T-cell (primary cell): ENCODE data around the gene CACTIN. TPM values are rescaled to one million over a fixed set of nuclear protein-coding genes. Genes with fewer than 3 reads are reported as not detected.
"Not testable (repeated sequence)": the region's sequence is repeated elsewhere in the genome, so short reads cannot be mapped to it uniquely, and the experiment has no call there.

ENCODE experiments used
- ATAC-seq, 4 experiments: fragments of 200-7000 bp in 3 of 4; fragments of 150-1000 bp in 1 of 4; cut with Tn5 transposase; replicated peaks in 1 of 4; 1 replicate in 3 of 4; 2 replicates in 1 of 4; pipeline ENCODE4 v1.10.0; 2021; ENCODE audit warnings: moderate library complexity in 3 of 4, mild to moderate bottlenecking in 2 of 4, moderate number of reproducible peaks in 1 of 4
- CTCF ChIA-PET, 2 donors: fragments of 300-600 bp; sonication (Branson Sonifier 250); formaldehyde crosslinking; loops; one replicate each; lab custom pipeline; 2022; ENCODE audit warnings: antibody characterized with exemption in 2 of 2; lab: Charles Lee
- POLR2A ChIA-PET, 2 donors: fragments of 300-600 bp; sonication (Branson Sonifier 250); formaldehyde crosslinking; loops; one replicate each; lab custom pipeline; 2022; ENCODE audit warnings: antibody characterized with exemption in 2 of 2; lab: Charles Lee
- DNase-seq, 35 experiments: peaks; one replicate each; pipeline versions ENCODE4 v3.0.0 to v3.0.0-alpha.2; 2013 to 2023
- H3K27ac ChIP-seq: one replicate; pipeline ENCODE4 v1.5.1; 2013; ENCODE audit warnings: low read length
- H3K27me3 ChIP-seq, 2 experiments: replicated peaks in 1 of 2; 1 replicate in 1 of 2; 2 replicates in 1 of 2; pipeline versions ENCODE4 v1.6.1 to v1.7.0; 2013; ENCODE audit warnings: low read length in 1 of 2, mixed read lengths in 1 of 2; ENCODE audit not compliant: control insufficient read depth in 2 of 2, insufficient read depth in 2 of 2; ENCODE audit errors: extremely low read depth in 1 of 2
- H3K36me3 ChIP-seq, 2 donors: 1 replicate in 1 of 2; 2 replicates in 1 of 2; pipeline versions ENCODE4 v1.6.1 to v1.7.0; 2013; ENCODE audit warnings: low read length in 1 of 2; ENCODE audit not compliant: control insufficient read depth in 2 of 2, insufficient read depth in 1 of 2; ENCODE audit errors: extremely low read depth in 1 of 2
- H3K4me1 ChIP-seq, 2 experiments: 1 replicate in 1 of 2; 2 replicates in 1 of 2; pipeline versions ENCODE4 v1.6.1 to v1.7.0; 2013; ENCODE audit warnings: low read length in 2 of 2, mixed read lengths in 1 of 2; ENCODE audit not compliant: insufficient read depth in 2 of 2, control insufficient read depth in 1 of 2; ENCODE audit errors: extremely low read depth in 1 of 2
- H3K4me3 ChIP-seq, 2 donors: 1 replicate in 1 of 2; 2 replicates in 1 of 2; pipeline versions ENCODE4 v1.5.1 to v1.7.0; 2013; ENCODE audit warnings: mild to moderate bottlenecking in 2 of 2, low read length in 1 of 2, moderate library complexity in 1 of 2; ENCODE audit not compliant: control insufficient read depth in 1 of 2; ENCODE audit errors: extremely low read depth in 1 of 2
- H3K9me3 ChIP-seq: 2 replicates; pipeline ENCODE4 v1.7.0; 2013
- H3K27ac Mint-ChIP-seq, 2 donors: one replicate each; pipeline ENCODE4 v1.8.0; 2020 to 2021; ENCODE audit warnings: mild to moderate bottlenecking in 2 of 2, mixed read lengths in 2 of 2
- H3K27me3 Mint-ChIP-seq, 2 donors: one replicate each; pipeline ENCODE4 v1.8.0; 2021 to 2022; ENCODE audit warnings: mixed read lengths in 2 of 2
- H3K36me3 Mint-ChIP-seq: one replicate; pipeline ENCODE4 v1.8.0; 2021; ENCODE audit warnings: mixed read lengths
- H3K4me1 Mint-ChIP-seq, 3 donors: one replicate each; pipeline ENCODE4 v1.8.0; 2020 to 2022; ENCODE audit warnings: mixed read lengths in 3 of 3, mild to moderate bottlenecking in 1 of 3
- H3K4me3 Mint-ChIP-seq, 3 donors: one replicate each; pipeline ENCODE4 v1.8.0; 2020 to 2022; ENCODE audit warnings: mild to moderate bottlenecking in 3 of 3, mixed read lengths in 3 of 3, moderate library complexity in 3 of 3
- H3K9me3 Mint-ChIP-seq, 3 donors: one replicate each; pipeline ENCODE4 v1.8.0; 2020 to 2022; ENCODE audit warnings: mixed read lengths in 3 of 3
- WGBS: methylation state at CpG from one replicate; pipeline ENCODE4 v1.1.5; 2013; ENCODE audit warnings: missing lambda C conversion rate; ENCODE audit not compliant: insufficient coverage; 5-methylcytosine and 5-hydroxymethylcytosine counted together
- total RNA-seq, 35 experiments: library from RNA in 6 of 35; stranded (reverse) in 6 of 35; fragments of 120-200 nt in 1 of 35; gene quantifications; one replicate each; pipeline versions ENCODE4 v1.2.1 to v1.2.4 and lab custom pipeline; 2013 to 2026

The CACTIN gene
- total RNA-seq, 5 donors from 2014 or later (not counting 1 experiment from before 2014, with no cell fraction given), result 25.9 to 59.0 (median 55.8) TPM

DNA sequence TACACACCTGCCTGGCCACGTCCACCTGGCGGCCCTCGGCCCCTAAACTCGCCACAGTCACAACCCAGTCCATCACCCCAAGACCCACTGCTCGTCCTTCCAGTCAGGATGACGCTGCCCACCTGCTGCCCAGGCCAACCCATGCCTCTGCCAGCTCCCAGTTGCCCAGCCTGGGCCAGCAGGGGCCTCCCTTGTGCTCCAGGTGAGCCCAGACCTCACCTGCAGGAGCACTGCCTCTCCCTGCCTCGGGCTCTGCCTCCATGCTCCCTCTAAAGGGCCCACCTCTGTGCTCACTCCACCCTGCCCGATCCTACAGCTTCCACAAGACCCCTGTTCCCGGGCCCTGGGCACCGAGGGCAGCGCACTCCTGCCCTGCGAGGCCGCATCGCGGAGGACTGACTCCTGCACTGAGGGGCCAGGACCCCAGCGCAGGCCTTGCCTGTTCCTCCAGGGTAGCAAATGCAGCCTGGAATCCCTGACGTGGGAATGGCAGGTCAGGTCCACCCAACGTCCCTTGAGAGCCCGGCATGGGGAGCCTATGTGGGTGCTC lies 8.0 kb upstream of the CACTIN start:
- 90% methylated on average over 18 of the region's 19 CpGs for WGBS

DNA sequence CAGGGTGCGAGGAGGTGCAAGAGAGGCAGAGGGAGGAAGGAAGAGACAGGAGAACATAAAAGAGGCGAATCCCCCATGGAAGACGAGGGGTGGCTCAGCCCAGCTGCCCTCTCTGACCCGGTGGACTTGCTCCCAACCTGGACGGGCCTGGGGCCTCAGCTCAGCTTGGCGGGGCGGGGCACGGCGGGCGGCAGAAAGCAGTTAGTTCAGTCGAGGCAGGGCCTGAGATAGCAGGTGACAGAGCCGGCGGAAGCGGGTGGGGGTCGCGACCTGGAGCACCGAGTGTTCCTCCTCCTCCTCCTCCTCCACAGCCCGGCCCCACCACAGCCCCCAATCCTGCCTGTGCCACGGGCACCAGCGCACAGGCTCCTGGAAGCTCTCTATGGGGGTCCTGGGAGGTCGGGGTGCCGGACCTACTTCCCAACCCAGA lies 7.0 kb upstream of the CACTIN start:
- Mint-ChIP-seq H3K36me3 (peaks cover 2% of the 10 kb centered on the region), H3K4me1 (no peaks in the 10 kb centered on the region), H3K9me3 (no peaks in the 10 kb centered on the region), H3K27ac (no peak overlapping the region), H3K4me3 (no peak overlapping the region), H3K27me3 (no peaks in the 10 kb centered on the region)
- no peak overlapping the region for H3K27ac ChIP-seq
- WGBS, result 92% methylated on average over 22 of the region's 22 CpGs
- no peak for DNase-seq
- H3K27me3 ChIP-seq, result no peaks in the 10 kb centered on the region
- H3K36me3 ChIP-seq, result peaks cover 7 to 10% of the 10 kb centered on the region in 2 donors
- no peak overlapping the region for H3K4me3 ChIP-seq
- ChIA-PET CTCF (no interaction called here), POLR2A (no interaction called here)
- no peaks in the 10 kb centered on the region for H3K4me1 ChIP-seq
- H3K9me3 ChIP-seq, result no peaks in the 10 kb centered on the region
- no peak for ATAC-seq

More for the DNA sequence above, 8.0 kb upstream of the CACTIN start:
- peaks cover 7% of the 10 kb centered on the region for H3K36me3 Mint-ChIP-seq
- POLR2A ChIA-PET, result no interaction called here
- H3K27ac Mint-ChIP-seq, result no peak overlapping the region
- DNase-seq (no peak), ATAC-seq (no peak)
- Histone ChIP-seq H3K27ac (no peak overlapping the region), H3K4me3 (no peak overlapping the region), H3K4me1 (no peaks in the 10 kb centered on the region), H3K9me3 (no peaks in the 10 kb centered on the region), H3K36me3 (peaks cover 7 to 17% of the 10 kb centered on the region in 2 donors), H3K27me3 (no peaks in the 10 kb centered on the region)
- no peak overlapping the region for H3K4me3 Mint-ChIP-seq
- no peaks in the 10 kb centered on the region for H3K4me1 Mint-ChIP-seq
- no peaks in the 10 kb centered on the region for H3K9me3 Mint-ChIP-seq
- H3K27me3 Mint-ChIP-seq, result no peaks in the 10 kb centered on the region
- CTCF ChIA-PET, result no interaction called here

DNA sequence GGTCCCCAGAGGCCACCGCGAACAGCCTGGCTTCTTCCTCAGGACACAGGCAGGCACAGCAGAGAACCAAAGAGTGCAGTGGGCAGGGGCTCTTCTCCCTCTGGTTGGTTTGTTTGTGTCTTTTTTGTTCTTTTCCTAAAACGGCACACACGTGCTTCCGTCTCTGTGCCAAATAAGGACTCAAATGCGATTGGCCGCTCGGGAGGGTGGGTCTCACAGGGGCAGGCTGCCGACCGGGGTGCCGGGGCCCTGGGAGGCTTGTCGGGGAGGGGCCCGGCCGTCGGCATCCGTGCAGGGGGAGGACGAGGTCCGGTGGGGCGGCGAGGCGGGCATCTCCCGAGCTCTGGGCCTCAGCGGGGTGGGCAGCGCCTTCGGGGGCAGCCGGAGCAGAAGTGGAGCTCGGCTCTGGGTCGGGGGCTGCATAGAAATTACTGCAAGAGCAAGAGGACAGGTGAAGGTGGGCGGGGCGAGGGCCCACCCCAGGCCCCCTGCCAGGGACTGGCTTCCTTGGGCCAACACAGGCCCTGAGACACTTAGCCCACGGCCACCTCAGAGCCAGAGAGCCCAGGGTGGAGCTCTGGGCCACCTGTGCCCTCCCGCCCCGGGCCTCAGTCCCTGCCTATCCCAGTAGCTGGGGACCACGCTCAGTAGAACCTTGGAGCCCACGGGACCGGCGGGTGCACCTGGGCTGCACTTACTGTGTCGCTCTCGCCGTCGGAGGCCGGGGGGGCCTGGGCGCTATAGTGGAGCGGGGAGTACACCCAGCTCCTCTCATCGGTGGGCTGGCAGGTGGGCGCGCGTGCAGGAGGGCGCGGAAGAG lies 6.4 kb upstream of the CACTIN start:
- Mint-ChIP-seq H3K4me1 (no peaks in the 10 kb centered on the region), H3K27ac (no peak overlapping the region), H3K4me3 (no peak overlapping the region), H3K36me3 (no peaks in the 10 kb centered on the region), H3K9me3 (no peaks in the 10 kb centered on the region), H3K27me3 (no peaks in the 10 kb centered on the region)
- CTCF ChIA-PET, result no interaction called here
- WGBS, result 95% methylated on average over 46 of the region's 50 CpGs
- no peak for DNase-seq
- H3K9me3 ChIP-seq, result no peaks in the 10 kb centered on the region
- H3K4me1 ChIP-seq, result no peaks in the 10 kb centered on the region
- no peak for ATAC-seq
- no peak overlapping the region for H3K27ac ChIP-seq
- H3K36me3 ChIP-seq, result peaks cover 5 to 7% of the 10 kb centered on the region in 2 donors
- H3K4me3 ChIP-seq, result no peak overlapping the region
- no peaks in the 10 kb centered on the region for H3K27me3 ChIP-seq
- POLR2A ChIA-PET, result no interaction called here

DNA sequence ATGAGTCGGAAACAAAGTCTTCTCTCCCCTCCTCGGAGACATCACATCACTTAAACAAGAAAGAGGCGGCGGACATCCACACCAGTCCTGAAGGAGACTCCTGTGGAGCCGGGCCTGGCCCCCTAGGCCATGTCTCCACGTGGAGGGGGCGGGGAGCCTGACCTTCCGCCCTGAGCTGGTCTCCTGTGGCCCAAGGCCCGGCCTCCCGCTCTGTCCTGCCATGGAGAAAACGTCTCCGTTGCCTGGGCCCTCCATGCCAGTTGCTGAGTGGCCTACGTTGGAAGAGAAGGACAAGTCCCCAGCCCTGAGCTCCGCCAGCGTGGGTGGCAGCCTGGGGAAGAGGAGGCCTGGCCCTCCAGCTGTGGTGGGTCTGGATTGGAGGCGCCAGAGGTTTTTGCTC lies 5.5 kb upstream of the CACTIN start:
- peaks cover 4 to 7% of the 10 kb centered on the region in 2 donors for H3K36me3 ChIP-seq
- Mint-ChIP-seq H3K27ac (no peak overlapping the region), H3K9me3 (no peaks in the 10 kb centered on the region), H3K4me1 (peaks cover 3 to 5% (median 3%) of the 10 kb centered on the region in 3 donors), H3K27me3 (no peaks in the 10 kb centered on the region), H3K4me3 (no peak overlapping the region), H3K36me3 (no peaks in the 10 kb centered on the region)
- ATAC-seq (no peak), DNase-seq (no peak)
- no peak overlapping the region for H3K27ac ChIP-seq
- WGBS, result 95% methylated on average over 15 of the region's 16 CpGs
- H3K4me1 ChIP-seq, result peaks cover 0 to 6% of the 10 kb centered on the region in 2 experiments
- no peak overlapping the region for H3K4me3 ChIP-seq
- CTCF ChIA-PET, result no interaction called here
- POLR2A ChIA-PET, result no interaction called here
- no peaks in the 10 kb centered on the region for H3K9me3 ChIP-seq
- H3K27me3 ChIP-seq, result no peaks in the 10 kb centered on the region

DNA sequence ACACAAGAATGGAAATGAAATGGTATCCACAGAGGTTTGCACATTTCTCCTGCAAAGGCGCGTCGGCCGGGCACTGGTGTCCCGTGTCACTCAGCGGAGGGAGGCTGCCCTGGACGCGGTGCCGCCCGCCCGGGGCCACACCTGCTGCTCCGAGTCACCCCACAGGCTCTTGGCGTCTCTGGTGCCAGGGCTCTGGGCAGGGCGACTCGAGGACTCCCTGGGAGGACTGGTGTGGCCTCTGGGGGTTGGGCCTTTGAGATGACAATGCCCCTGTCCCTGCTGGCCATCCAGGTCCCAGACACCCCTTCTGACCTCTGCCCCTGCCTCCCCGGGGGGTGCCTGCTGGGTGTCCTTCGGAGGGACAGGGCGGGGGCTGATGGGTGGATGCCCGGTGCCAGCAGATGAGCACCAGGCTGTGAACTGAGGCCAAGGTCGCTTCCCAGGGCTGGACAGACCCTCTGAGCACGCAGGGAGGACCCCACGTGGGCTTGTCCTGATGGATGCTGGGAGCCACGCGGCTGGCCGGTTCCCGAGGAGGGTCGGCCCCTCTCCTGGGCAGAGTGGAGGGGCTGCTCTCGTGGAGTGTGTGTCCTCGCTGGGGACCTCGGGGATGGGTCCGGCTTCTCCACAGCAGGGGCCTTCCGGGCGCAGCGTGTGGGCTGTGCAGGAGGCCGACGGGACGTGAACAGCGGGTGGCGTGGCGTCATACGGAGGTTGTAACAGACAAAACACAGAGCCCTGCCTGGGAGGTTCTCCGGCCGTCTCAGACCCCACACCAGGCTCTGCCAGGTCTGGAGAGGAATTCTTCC lies 4.7 kb upstream of the CACTIN start:
- H3K27me3 ChIP-seq, result no peaks in the 10 kb centered on the region
- POLR2A ChIA-PET, result no interaction called here
- Mint-ChIP-seq H3K4me1 (peaks cover 9 to 13% (median 12%) of the 10 kb centered on the region in 3 donors), H3K27me3 (no peaks in the 10 kb centered on the region), H3K27ac (no peak overlapping the region), H3K4me3 (no peak overlapping the region), H3K36me3 (no peaks in the 10 kb centered on the region), H3K9me3 (no peaks in the 10 kb centered on the region)
- peaks cover 0 to 2% of the 10 kb centered on the region in 2 donors for H3K36me3 ChIP-seq
- CTCF ChIA-PET, result no interaction called here
- ATAC-seq (no peak), DNase-seq (no peak)
- H3K9me3 ChIP-seq, result no peaks in the 10 kb centered on the region
- 95% methylated on average over 36 of the region's 43 CpGs for WGBS
- H3K27ac ChIP-seq, result no peak overlapping the region
- no peak overlapping the region for H3K4me3 ChIP-seq
- peaks cover 0 to 8% of the 10 kb centered on the region in 2 experiments for H3K4me1 ChIP-seq

DNA sequence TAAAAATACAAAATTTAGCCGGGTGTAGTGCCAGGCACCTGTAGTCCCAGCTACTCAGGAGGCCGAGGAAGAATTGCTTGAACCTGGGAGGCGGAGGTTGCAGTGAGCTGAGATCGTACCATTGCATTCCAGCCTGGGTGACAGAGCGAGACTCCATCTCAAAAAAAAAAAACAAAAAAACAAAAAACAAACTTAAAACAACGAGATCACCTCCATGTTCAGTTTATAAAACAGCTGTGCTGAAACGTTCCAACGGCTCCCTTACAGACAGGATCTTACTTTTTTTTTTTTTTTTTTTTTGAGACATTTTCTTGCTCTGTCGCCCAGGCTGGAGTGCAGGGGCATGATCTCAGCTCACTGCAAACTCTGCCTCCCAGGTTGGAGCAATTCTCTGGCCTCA lies 2.2 kb upstream of the CACTIN start:
- POLR2A ChIA-PET, result interaction anchor here in 1 of 2 donors (0.7 kb wide), 1 partner anchor 291 kb away, joined by 9 read pairs; no protein-coding TSS in a partner anchor
- not testable (repeated sequence) for DNase-seq, H3K4me3 ChIP-seq, H3K27me3 ChIP-seq, H3K9me3 Mint-ChIP-seq, H3K9me3 ChIP-seq, H3K27me3 Mint-ChIP-seq, H3K27ac Mint-ChIP-seq, H3K36me3 Mint-ChIP-seq, ATAC-seq, H3K27ac ChIP-seq, H3K4me3 Mint-ChIP-seq, H3K36me3 ChIP-seq
- CTCF ChIA-PET, result interaction anchor here in 1 of 2 donors (0.6 to 0.8 kb wide), 2 partner anchors 43 to 69 kb away, joined by 3 to 7 read pairs; no protein-coding TSS in a partner anchor
- WGBS, result 69% methylated on average over 7 of the region's 9 CpGs
- H3K4me1 Mint-ChIP-seq, result peaks cover 27 to 32% (median 28%) of the 10 kb centered on the region in 3 donors
- peaks cover 6 to 32% of the 10 kb centered on the region in 2 experiments for H3K4me1 ChIP-seq
